Left lobe of liver (tissue), 2 donors: ENCODE data around the gene SOX6. TPM values are rescaled to one million over a fixed set of nuclear protein-coding genes. Genes with fewer than 3 reads are reported as not detected.

ENCODE experiments used
- ATAC-seq: fragments of 200-7000 bp; cut with Tn5 transposase; one replicate; pipeline ENCODE4 v1.9.1; 2020; ENCODE audit warnings: mild to moderate bottlenecking, moderate library complexity
- DNase-seq: peaks from one replicate; pipeline ENCODE4 v3.0.0-alpha.2; 2020; ENCODE audit warnings: low spot score
- total RNA-seq: library from RNA; stranded (reverse); gene quantifications from one replicate; pipeline ENCODE4 v1.2.1, GENCODE V29; 2021
- donor health status: DM: no; HTN: no; CAD: no; lungs with moderate emphysema.
- donor health status: DM: no; HTN: yes; CAD: no.

SOX6 gene
- total RNA-seq, 1 donor from 2014 or later, result 14.1 TPM

GRCh38 chr11:16114431-16114830, 241.9 kb downstream of the SOX6 start:
- no peak for ATAC-seq
- DNase-seq, result no peak

DNA sequence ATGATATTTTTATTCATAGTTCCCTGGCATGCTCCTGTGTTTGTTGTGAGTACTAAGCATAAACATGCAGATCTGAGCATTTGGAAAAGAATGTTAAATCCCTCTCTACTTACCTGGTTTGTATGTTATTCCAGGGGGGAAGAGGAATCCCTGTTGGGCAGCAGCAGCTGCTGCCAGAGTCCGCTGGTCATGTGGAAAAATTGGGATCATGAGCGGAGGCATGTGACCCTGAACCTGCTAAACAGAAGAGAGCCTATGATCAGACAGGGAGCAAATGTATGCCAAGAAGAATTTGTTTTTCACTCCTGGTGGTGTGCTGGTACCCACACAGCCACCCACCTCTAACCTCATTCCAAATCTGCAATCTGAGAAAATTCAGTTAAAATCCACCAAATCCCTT, 244.7 kb downstream of the SOX6 start:
- ATAC-seq (peak; percentile 64), DNase-seq (peak; percentile 64)

DNA sequence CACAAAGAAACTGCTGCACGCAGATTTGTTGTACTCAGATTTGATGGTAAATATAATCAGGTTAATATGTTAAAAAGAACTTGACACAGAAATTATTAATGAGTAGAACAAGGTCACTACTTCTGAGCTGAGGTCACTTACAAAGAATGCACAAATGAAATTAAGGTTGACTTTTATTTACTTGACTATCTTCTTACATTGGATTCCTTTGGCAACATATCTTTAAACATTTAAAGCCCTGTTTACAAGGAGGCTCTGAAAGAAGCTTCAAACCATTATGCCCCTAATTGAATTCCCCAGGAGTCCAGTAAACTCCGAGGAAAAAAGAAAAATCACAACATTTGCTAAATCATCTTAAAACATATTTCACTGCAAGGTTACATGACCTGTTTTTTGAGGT, 245.5 kb downstream of the SOX6 start:
- ATAC-seq, result no peak
- DNase-seq, result no peak

DNA sequence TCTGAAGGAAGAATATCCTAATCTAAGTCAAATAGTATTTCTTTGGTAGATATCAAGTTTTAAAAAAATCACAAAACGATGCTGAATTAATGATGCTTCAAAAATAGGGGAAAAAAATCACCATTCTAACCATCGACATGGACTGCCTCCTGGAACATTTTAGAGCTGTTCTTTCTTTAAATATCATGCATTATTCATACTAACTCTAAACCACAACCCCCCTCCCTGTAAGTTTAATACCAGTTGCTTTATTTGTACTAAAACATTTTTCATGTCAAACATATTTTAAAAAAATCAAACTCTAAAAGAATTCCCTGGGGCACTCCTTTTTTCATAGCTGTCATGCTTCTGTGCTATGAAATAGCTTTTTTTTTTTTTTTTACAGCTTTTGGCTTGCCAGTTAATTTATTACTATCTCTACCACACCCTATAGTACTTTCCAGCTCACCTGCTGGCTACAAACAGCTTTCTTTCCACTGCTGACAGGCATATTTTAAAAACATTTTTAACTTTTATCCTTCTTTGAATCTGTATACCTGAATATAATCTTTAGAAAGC, 256.9 kb downstream of the SOX6 start:
- DNase-seq (no peak), ATAC-seq (no peak)

- peak; percentile 20 for ATAC-seq
- no peak for DNase-seq
Observed at GRCh38 chr11:16098526-16099205, 257.7 kb downstream of the SOX6 start.

DNA sequence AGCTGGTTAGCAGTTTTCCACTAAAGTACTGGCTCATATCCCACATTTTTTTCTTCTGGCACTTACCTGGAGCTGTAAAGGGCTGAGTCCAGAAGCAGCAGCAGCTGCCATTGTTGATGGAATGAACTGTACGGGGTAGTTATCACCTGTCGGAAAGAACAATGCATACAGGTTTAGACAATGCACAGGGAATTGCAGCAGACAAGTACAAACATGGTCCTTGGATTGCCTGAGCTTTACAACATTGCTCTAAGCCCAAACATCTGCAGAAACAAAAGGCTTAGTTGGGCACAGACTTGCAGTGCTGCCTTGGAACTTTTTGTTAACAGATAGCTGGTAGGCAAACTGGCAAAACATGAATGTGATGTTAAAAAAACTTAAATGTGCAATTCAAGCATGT, 258.8 kb downstream of the SOX6 start:
- peak; percentile 20 for ATAC-seq
- DNase-seq, result no peak

- ATAC-seq (no peak), DNase-seq (no peak)
Observed at GRCh38 chr11:16096336-16096735, 260.0 kb downstream of the SOX6 start.

DNA sequence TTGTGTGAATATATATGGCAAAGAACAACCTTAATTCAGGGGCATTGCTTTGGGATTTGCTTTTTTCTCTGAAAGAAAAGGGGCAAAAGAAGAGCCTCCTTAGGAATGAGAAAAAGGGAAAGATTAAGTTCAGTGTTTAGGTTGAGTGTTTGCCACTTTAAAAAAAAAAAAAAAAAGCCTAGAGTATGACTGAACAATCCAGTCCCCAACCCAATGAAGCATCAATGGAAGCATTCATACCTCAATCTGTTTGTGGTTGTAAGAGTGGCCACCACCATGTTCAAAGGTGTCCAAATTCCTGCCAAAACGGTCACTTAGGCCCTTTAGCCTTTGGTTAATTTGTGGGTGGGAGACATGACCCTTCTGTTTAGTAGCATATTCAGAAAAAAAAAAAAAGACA, 260.6 kb downstream of the SOX6 start:
- DNase-seq, result no peak
- ATAC-seq, result no peak

GRCh38 chr11:16093889-16094653, 262.3 kb downstream of the SOX6 start:
- peak; percentile 79 for ATAC-seq

GRCh38 chr11:16091862-16092261, 264.5 kb downstream of the SOX6 start:
- DNase-seq (no peak), ATAC-seq (no peak)

More at GRCh38 chr11:16093889-16094653, 262.3 kb downstream of the SOX6 start:
- no peak for DNase-seq

DNA sequence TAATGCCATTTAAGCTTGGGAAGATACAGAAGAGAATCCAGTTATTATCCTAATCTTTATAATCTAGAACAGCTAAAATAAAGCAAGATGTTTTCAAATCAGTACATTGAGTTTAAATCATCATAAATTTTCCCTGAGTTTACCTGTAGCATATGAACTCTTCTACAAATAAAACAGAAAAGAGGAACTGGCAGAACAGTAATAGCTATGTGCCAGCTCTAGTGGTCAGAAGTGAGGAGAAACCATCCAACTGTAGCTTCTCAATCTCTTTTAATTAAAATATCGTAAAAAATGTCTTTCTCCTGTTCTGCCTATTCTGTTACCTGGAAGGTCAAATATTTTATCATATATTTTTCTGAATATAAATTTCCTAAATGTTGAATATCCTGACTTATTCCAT, 266.9 kb downstream of the SOX6 start:
- ATAC-seq (no peak), DNase-seq (no peak)

DNA sequence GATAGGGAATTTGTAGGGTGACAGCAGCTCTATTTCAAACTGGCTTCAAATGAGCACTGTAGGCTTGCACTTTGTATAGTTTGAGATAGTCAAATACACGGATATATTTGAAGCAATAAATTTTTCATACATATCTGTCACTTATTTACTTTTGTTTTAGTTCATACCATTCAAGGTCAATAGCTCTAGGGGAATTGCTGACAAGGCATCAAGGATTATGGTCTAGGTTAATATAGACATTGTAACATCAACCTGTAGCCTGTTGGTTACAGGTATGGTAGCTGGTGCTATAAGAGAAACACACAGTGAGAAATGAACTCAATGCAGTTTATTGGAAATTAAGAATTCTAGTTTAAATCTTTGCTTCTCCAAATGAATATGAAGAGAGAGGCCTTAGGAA, 267.6 kb downstream of the SOX6 start:
- no peak for DNase-seq
- no peak for ATAC-seq

DNA sequence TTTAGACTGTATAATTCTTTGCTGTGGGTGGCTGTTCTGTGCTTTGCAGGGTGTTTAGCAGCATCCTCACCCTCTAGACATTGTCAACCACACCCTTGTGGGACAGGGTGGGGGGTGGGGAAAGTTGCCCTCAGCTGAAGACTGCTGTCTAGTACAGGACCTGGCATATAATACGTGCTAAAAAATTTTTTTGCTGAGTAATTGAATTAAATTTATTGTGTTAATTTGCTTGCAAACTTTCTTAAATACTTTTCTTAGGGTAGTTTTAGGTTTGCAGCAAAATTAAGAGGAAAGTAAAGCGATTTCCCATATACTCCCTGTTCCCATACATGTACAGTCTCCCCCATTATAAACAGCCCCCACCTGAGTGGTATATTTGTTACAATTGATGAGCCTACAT, 268.5 kb downstream of the SOX6 start:
- no peak for DNase-seq
- ATAC-seq, result no peak

GRCh38 chr11:16086229-16086819, 270.0 kb downstream of the SOX6 start:
- no peak for ATAC-seq
- no peak for DNase-seq

DNA sequence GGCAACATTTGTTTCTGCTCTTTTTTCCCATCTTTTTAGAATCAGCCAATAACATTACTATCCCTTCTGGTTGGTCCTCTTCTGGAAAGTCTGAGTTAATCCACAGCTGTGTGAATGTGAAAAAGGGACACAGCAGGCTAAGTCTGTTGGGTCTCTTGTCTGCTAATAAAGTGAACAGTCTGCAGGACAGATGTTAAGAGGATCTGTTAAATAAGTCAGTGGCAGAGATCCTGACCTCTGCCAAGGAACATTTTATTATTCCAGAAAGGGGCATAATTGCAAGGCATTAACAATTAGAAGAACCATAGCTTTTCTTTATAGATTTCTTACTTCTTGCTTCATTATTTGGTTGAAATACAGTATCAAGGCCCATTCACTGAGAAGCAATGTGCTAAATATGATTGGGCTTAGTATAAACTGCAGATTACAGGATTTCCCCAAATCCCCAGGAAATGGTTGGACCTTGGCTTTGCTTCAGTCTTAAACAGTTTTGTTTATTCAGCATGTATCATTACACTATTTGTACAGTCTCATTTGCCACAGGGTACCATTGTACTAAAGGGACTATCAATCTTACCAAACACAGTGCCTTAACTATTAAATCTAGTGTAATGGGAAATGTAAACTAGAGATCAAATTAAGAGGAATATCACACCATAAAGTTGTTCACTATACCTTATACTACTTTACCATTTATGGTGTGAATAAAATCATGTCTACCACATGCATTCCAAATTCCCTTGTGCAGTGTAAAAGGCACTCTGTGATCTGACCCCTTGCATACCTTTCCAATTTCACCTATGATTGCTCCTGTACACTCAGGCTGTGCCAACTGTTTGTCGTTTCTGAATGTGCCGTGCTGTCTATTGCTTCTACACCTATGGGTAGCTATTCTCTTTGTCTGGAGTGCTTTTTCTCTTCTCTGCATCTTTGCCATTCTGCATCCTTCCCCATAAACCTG, 274.0 kb downstream of the SOX6 start:
- ATAC-seq, result peak; percentile 51

GRCh38 chr11:16081382-16082094, 274.8 kb downstream of the SOX6 start:
- DNase-seq (no peak), ATAC-seq (no peak)

More for the DNA sequence above, 274.0 kb downstream of the SOX6 start:
- no peak for DNase-seq

- no peak for ATAC-seq
- DNase-seq, result no peak
Observed at GRCh38 chr11:16080688-16081381, 275.5 kb downstream of the SOX6 start.

DNA sequence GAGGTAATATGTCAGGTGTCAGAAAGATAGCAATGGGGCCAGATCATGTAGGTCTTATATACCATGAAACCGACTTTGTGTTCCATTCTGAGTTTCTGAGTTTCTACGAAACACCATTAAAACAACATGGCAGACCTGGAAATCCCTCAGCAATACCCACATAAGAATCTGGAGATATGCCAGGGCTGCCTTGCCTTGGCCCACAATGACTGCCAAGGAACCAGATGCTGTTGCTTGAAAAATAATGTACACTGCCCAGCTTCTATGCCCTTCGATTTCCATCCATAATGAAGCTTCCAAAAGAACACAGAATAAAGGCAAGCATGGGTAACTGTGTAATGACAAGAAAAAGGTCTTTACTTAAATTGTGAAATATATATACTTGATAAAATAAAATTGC, 277.4 kb downstream of the SOX6 start:
- ATAC-seq (no peak), DNase-seq (no peak)

- no peak for DNase-seq
- ATAC-seq, result no peak
Observed at GRCh38 chr11:16070573-16070972, 285.8 kb downstream of the SOX6 start.
